G401.6 (cell line): Measurements from ENCODE around the gene SRMS.

Experiments used
- FAIRE-seq: peaks from 2 replicates; lab custom pipeline; 2012; peaks lifted over from hg19 to GRCh38; lab: Jason Lieb, UNC

The SRMS gene, protein sequence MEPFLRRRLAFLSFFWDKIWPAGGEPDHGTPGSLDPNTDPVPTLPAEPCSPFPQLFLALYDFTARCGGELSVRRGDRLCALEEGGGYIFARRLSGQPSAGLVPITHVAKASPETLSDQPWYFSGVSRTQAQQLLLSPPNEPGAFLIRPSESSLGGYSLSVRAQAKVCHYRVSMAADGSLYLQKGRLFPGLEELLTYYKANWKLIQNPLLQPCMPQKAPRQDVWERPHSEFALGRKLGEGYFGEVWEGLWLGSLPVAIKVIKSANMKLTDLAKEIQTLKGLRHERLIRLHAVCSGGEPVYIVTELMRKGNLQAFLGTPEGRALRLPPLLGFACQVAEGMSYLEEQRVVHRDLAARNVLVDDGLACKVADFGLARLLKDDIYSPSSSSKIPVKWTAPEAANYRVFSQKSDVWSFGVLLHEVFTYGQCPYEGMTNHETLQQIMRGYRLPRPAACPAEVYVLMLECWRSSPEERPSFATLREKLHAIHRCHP

DNA sequence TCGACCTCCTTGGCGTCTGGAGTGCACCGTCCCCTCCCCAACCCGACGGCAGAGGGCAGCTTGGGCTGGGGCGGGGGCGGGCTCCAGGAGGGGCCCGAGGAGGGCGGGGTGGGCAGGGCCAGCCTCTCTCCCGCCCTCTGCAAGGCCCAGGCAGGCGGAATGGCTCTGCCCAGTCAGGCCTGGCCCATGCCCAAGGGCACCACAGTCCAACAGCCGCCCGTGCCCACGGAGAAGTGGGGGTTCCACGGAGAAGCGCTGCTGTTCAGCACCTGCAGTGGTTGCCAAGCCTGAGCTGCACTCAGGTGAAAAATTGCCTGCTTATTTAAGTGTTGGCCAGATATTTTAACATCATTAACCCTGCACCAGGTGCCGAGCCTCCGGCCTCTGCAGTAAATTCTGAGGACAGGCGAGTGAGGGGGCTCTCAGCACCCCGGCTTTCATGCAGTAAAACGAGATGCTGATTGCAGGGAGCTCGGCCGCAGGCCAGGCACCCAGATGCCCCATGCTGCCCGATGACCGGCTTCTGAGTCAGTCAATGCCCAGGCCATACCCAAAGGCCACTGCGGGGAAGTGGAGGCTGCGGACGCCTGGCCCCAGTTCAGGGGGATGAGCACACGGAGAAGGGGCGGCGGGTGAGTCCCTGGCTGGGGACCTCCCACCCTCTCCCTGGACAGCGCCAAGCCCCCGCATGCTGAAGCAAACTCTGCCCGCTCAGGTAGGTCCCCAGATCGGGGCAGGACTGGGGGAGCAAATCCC lies at the start of gene SRMS:
Gene SRMS (minus strand): TSS at position 25 of the 756 bp plus-strand sequence. CDS start 286 bp downstream, outside the sequence.
- no peak for FAIRE-seq

- no peak for FAIRE-seq
Observed at GRCh38 chr20:63596423-63596822, 48.9 kb upstream of the SRMS start.

- FAIRE-seq: no peak
Observed at GRCh38 chr20:63595416-63596127, 48.0 kb upstream of the SRMS start.

GRCh38 chr20:63594043-63594561 lies 46.6 kb upstream of the SRMS start:
- no peak for FAIRE-seq

DNA sequence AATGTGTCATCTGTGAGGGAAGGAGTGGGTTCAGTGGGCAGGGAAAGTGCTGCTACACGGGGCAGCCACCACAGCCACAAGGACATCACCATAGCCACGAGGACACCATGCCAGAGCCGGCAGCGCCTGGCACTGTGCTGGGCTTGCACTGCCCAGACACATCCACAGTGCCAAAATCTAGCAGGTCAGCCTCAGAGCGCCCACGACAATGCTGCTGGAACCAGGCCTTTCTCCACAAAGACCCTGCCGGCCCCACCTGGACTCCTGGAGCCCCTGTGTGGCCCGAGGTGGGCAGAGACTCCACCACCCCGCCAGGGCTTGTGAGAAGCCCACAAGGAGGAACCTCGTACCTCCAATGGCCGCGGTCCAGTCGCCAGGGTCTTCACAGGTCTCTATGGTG lies 45.1 kb upstream of the SRMS start:
- no peak for FAIRE-seq

DNA sequence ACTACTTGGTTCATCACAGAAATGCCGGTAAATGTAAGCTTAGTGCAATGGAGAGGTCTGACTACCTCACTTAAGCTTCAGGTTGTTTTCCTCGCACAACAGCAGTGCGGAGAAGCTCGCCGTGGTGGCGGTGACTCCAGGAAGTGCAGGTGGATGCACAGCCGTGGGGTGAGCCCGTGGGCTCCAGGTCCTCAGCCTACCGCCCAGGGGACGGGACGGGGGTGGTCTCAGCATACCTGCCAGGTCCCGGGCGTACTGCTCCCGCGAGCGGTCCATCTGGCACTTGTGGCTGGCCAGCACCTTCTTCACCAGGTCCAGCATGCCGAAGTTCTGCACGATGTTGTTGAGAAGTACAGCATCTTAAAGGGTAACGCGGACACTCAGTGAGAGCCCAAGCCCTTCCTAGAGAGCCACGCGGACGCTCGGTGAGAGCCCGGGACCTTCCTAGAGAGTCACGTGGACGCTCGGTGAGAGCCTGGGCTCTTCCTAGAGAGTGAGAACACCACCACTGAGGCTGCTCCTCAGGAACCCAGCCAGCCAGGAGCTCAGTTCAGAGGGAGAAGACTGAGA lies 44.3 kb upstream of the SRMS start:
- no peak for FAIRE-seq

DNA sequence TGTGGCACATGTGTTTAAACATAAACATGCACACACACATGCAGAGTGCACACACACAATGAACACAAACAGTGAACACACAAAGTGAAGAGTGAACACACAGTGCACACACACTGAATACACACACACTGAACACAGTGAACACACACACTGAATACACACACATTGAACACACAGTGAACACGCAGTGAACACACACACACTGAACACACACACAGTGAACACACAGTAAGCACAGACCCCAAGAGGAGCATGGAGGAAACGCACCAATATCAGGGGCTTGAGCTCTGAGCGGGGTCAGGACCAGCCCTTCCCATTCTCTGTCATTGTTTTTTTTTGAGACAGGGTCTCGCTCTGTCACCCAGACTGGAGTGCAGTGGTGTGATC lies 43.6 kb upstream of the SRMS start:
- no peak for FAIRE-seq

DNA sequence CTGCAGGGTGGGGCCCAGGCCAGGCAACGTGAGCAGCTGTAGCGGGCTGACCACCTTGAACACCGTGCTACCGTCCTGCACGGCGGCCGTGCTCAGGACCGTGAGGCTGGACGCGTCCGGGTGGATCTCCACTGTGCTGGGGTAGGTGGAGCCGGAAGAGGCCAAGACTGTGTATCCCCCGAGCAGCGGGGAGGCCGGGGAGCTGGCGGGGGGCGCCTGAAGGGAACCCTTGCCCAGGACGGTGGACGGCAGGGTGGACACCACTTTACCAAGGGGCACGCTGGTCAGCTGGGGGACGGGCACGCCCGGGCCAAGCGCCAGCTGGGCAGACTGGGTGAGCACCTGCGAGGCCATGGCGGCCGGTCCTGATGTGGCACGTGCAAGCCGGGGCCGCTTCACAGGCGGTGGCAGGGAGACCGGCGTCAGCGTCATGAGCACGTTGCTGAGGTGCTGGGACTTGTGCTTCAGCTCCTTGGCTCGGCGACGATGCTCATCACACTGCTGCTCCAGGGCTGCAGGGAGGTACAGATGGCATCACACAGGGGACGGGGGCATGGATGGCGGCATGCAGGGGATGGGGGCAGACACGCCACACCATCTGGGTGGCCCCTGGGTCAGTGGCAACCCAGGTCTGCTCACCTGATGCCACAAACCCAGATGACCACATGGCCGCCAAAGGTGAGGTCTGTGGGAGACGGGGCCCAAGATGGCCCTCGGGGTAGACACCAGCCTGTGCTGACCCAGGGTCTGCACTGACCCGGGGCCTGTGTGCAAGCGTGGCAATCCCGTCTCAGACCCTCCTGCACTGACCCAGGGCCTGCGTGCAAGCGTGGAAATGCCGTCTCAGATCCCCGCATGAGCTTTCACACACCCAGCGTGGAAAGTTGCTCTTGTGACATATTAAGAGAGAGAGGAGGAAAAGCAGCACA lies 42.9 kb upstream of the SRMS start:
- no peak for FAIRE-seq

- no peak for FAIRE-seq
Observed at GRCh38 chr20:63589261-63590217, 42.0 kb upstream of the SRMS start.

- no peak for FAIRE-seq
Observed at GRCh38 chr20:63588641-63589041, 41.1 kb upstream of the SRMS start.

- FAIRE-seq: no peak
Observed at GRCh38 chr20:63587776-63588591, 40.4 kb upstream of the SRMS start.

GRCh38 chr20:63587256-63587655 lies 39.7 kb upstream of the SRMS start:
- FAIRE-seq: no peak

DNA sequence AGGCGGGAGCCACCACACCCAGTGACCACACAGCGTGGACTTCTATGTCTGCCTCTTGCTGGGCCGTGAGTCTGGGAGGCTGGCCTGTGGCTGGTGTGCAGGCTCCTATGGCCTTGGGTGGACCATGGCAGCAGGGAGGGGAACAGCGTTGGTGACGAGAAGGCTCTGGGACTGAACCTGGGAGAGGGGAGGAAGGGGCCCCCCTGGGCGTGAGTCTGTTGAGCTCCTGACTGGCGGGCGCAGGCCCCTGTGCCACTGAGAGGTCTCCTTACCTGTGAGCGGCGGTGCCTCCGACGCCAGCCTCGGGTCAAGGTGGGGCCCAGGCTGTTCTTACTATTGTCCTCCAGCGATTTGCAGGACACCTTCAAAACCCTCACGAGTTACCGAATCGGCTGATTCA lies 39.2 kb upstream of the SRMS start:
- FAIRE-seq: no peak

DNA sequence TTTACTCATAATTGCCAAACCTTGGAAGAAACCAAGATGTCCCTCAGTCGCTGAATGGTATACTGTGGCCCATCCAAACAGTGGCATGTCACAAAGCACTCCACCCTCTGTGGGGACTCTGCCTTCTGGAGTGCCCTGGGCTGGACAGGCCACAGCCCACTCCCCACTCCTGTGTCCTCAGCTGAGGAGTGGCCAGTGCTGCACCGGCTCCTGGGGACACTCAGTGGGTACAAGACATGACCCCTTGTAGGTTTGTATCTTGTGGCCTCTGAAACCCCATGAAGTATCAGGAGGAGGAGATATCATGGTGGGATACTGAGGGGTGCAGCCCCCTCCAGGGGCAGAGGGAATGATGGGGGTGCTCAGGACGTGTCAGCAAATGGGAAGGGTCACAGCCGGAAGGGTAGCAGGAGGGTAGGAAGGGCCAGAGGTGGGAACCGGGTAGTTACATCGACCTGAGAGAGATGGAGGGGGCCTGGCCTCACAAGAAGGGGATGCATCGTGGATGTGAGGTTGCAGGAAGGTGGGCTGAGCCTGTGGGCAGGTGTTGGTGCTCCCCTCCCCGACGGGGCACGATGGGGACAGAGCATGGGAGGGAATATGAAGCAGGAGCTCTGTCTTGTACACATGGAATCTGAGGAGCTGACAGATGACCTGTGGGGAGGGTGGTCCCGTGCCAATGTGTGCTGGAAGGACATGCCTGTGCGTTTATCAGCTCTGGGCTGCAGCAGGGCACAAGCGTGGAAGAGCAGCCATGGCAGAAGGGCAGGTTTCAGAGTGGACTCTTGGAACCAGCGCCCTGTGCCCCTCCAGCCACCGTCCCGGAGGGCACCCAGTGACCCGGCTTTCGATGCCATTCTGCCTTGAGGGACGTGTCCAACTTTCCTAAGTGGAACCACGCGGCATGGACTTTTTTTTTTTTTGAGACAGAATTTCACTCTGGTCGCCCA lies 38.3 kb upstream of the SRMS start:
- no peak for FAIRE-seq

- FAIRE-seq: no peak
Observed at GRCh38 chr20:63582382-63583063, 35.0 kb upstream of the SRMS start.

GRCh38 chr20:63580796-63581461 lies 33.4 kb upstream of the SRMS start:
- FAIRE-seq: no peak
